Calu3 (cell line): ENCODE measurements around the gene SND1. TPM values are rescaled to one million over a fixed set of nuclear protein-coding genes. Genes with fewer than 3 reads are reported as not detected.
"Not testable (repeated sequence)": the region's sequence is repeated elsewhere in the genome, so short reads cannot be mapped to it uniquely, and the experiment has no call there.

Experiments
- BruUV-seq: library from RNA; stranded (reverse); fragments of 400-500 nt; replicated peaks from 2 replicates; lab custom pipeline; 2021; lab: Mats Ljungman, UMichigan
- CTCF ChIA-PET: fragments of 300-600 bp; sonication (Branson Sonifier 250); formaldehyde crosslinking; loops from one replicate; lab custom pipeline; 2022; ENCODE audit warnings: antibody characterized with exemption; lab: Charles Lee
- DNase-seq: peaks from one replicate; pipeline ENCODE4 v3.0.0; 2022
- H3K27ac Mint-ChIP-seq: one replicate; pipeline ENCODE4 v1.8.0; 2022; ENCODE audit warnings: mixed read lengths; ENCODE audit not compliant: unreplicated experiment
- H3K27me3 Mint-ChIP-seq: one replicate; pipeline ENCODE4 v1.8.0; 2022; ENCODE audit warnings: mixed read lengths; ENCODE audit not compliant: unreplicated experiment
- H3K36me3 Mint-ChIP-seq: one replicate; pipeline ENCODE4 v1.8.0; 2022; ENCODE audit warnings: mild to moderate bottlenecking, moderate library complexity, mixed read lengths; ENCODE audit not compliant: insufficient read depth, unreplicated experiment
- H3K4me1 Mint-ChIP-seq: one replicate; pipeline ENCODE4 v1.8.0; 2022; ENCODE audit warnings: mild to moderate bottlenecking, low read depth, mixed read lengths; ENCODE audit not compliant: unreplicated experiment
- H3K4me3 Mint-ChIP-seq: one replicate; pipeline ENCODE4 v1.8.0; 2022; ENCODE audit warnings: mild to moderate bottlenecking, low read depth, moderate library complexity, mixed read lengths; ENCODE audit not compliant: unreplicated experiment
- H3K9me3 Mint-ChIP-seq: one replicate; pipeline ENCODE4 v1.8.0; 2022; ENCODE audit warnings: low read depth, mixed read lengths; ENCODE audit not compliant: unreplicated experiment
- intact Hi-C: fragments of 100-400 bp; cut with micrococcal nuclease; formaldehyde crosslinking; loops from one replicate; pipeline ENCODE4 v1.10.0; 2022; ENCODE audit not compliant: unreplicated experiment
- total RNA-seq: library from RNA; stranded (reverse); gene quantifications from 2 replicates; pipeline ENCODE4 v1.2.3, GENCODE V29; 2022
- TF ChIP-seq, protein P1 (sequence below): fragments of 200-600 bp; IDR thresholded peaks from one replicate; pipeline ENCODE4 v1.8.0; 2022; ENCODE audit warnings: antibody characterized with exemption; ENCODE audit not compliant: unreplicated experiment

The SND1 gene
- total RNA-seq, 1 experiment from 2014 or later = 205 TPM

DNA sequence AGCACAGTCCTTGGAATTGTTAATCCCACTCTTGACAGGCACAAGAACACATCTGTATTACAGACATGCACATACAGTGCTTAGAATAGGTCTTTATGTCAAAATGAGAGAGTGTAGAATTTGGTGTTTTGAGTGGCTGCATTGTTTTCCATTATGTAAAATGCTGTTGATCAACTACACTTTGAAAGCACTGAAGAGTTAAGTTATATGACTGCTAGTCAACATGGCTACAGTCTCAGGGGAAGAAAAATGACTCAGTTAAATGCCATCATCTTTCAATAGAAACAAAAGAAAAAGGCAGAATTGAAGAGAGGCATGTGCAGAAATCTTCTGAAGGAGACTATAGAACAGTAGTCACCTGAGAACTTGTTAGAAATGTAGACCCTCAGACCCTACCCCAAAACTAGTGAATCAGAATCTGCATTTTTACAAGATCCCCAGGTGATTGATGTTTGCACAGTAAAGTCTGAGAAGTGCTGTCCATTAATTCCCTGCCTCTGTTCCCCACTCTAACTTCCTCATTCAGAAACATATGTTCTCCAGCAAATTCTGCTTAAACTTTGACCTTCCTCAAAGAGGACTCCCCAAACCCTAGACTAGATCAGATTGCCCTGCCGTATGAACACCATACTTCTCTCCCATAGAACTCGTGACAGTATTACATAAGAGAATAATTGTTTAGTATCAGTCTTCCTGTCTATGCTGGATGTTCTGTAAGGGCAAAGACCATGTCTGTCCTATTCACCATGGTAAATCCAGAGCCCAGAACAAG is 16.0 kb downstream of the SND1 start:
- CTCF ChIA-PET = no interaction called here
- no TSS peak for BruUV-seq
- peaks cover 47% of the 10 kb centered on the region for H3K4me1 Mint-ChIP-seq
- no peak overlapping the region for H3K4me3 Mint-ChIP-seq
- no peak overlapping the region for H3K27ac Mint-ChIP-seq
- no peaks in the 10 kb centered on the region for H3K9me3 Mint-ChIP-seq
- H3K27me3 Mint-ChIP-seq = no peaks in the 10 kb centered on the region
- no peak for DNase-seq
- TF ChIP-seq, protein P1, sequence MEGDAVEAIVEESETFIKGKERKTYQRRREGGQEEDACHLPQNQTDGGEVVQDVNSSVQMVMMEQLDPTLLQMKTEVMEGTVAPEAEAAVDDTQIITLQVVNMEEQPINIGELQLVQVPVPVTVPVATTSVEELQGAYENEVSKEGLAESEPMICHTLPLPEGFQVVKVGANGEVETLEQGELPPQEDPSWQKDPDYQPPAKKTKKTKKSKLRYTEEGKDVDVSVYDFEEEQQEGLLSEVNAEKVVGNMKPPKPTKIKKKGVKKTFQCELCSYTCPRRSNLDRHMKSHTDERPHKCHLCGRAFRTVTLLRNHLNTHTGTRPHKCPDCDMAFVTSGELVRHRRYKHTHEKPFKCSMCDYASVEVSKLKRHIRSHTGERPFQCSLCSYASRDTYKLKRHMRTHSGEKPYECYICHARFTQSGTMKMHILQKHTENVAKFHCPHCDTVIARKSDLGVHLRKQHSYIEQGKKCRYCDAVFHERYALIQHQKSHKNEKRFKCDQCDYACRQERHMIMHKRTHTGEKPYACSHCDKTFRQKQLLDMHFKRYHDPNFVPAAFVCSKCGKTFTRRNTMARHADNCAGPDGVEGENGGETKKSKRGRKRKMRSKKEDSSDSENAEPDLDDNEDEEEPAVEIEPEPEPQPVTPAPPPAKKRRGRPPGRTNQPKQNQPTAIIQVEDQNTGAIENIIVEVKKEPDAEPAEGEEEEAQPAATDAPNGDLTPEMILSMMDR = no peak
- H3K36me3 Mint-ChIP-seq = peaks cover 31% of the 10 kb centered on the region
- intact Hi-C loops = no loop called here

GRCh38 chr7:127671341-127671740 is 19.3 kb downstream of the SND1 start:
- TF ChIP-seq, protein P1 = no peak

GRCh38 chr7:127673902-127674301 is 21.9 kb downstream of the SND1 start:
- CTCF ChIA-PET = interaction anchor here (0.6 kb wide), 1 partner anchor 255 kb away, joined by 3 read pairs; no protein-coding TSS in a partner anchor
- BruUV-seq = no TSS peak
- intact Hi-C loops = no loop called here
- no peaks in the 10 kb centered on the region for H3K9me3 Mint-ChIP-seq
- no peaks in the 10 kb centered on the region for H3K27me3 Mint-ChIP-seq
- no peak for DNase-seq
- TF ChIP-seq, protein P1 = no peak
- no peak overlapping the region for H3K4me3 Mint-ChIP-seq
- H3K36me3 Mint-ChIP-seq = peaks cover 13% of the 10 kb centered on the region
- H3K4me1 Mint-ChIP-seq = no peaks in the 10 kb centered on the region
- H3K27ac Mint-ChIP-seq = no peak overlapping the region

More at GRCh38 chr7:127671341-127671740, 19.3 kb downstream of the SND1 start:
- DNase-seq = no peak
- Mint-ChIP-seq H3K27ac (no peak overlapping the region), H3K4me3 (no peak overlapping the region), H3K36me3 (peaks cover 16% of the 10 kb centered on the region), H3K4me1 (peaks cover 22% of the 10 kb centered on the region), H3K9me3 (no peaks in the 10 kb centered on the region), H3K27me3 (no peaks in the 10 kb centered on the region)
- no TSS peak for BruUV-seq
- CTCF ChIA-PET = no interaction called here
- intact Hi-C loops = no loop called here

GRCh38 chr7:127674361-127674760 is 22.4 kb downstream of the SND1 start:
- H3K36me3 Mint-ChIP-seq = peaks cover 16% of the 10 kb centered on the region
- H3K27me3 Mint-ChIP-seq = no peaks in the 10 kb centered on the region
- BruUV-seq = no TSS peak
- intact Hi-C loops = no loop called here
- H3K4me3 Mint-ChIP-seq = no peak overlapping the region
- TF ChIP-seq, protein P1 = no peak
- no peak for DNase-seq
- H3K9me3 Mint-ChIP-seq = no peaks in the 10 kb centered on the region
- no peak overlapping the region for H3K27ac Mint-ChIP-seq
- H3K4me1 Mint-ChIP-seq = no peaks in the 10 kb centered on the region
- CTCF ChIA-PET = interaction anchor here (0.6 kb wide), 1 partner anchor 255 kb away, joined by 3 read pairs; no protein-coding TSS in a partner anchor

DNA sequence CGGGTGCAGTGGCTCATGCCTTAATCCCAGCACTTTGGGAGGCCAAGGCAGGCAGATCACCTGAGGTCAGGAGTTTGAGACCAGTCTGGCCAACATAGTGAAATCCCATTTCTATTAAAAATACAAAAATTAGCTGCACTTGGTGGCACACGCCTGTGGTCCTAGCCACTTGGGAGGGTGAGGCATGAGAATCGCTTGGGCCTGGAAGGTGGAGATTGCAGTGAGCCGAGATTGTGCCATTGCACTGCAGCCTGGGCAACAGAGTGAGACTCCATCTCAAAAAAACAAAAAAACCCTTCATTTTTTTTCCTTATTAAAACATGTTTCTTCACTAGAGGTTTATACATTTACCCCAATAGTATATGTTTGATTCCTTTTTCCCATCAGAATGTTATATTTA is 22.9 kb downstream of the SND1 start:
- DNase-seq, H3K4me3 Mint-ChIP-seq, H3K9me3 Mint-ChIP-seq, BruUV-seq, CTCF ChIA-PET, intact Hi-C loops, H3K27me3 Mint-ChIP-seq, H3K4me1 Mint-ChIP-seq, H3K27ac Mint-ChIP-seq: not testable (repeated sequence)
- H3K36me3 Mint-ChIP-seq = peaks cover 17% of the 10 kb centered on the region
